ENCODE results near the gene ZBP1. TPM values are rescaled to one million over a fixed set of nuclear protein-coding genes. Genes with fewer than 3 reads are reported as not detected.

ZBP1 gene
- total RNA-seq, 1 donor from 2014 or later = 17.8 TPM

- no peak overlapping the region for H3K27ac Mint-ChIP-seq
- ATAC-seq (ENCODE audit: low read depth) = no peak
- intact Hi-C loops (cut with micrococcal nuclease) = no loop called here
- H3K36me3 Mint-ChIP-seq (ENCODE audit: low read depth) = no peaks in the 10 kb centered on the region
- H3K4me1 Mint-ChIP-seq = no peaks in the 10 kb centered on the region
- H3K27me3 Mint-ChIP-seq = peaks cover 48% of the 10 kb centered on the region
- POLR2A ChIA-PET = no interaction called here
- H3K4me3 Mint-ChIP-seq = no peak overlapping the region
- TF ChIP-seq, protein P1, sequence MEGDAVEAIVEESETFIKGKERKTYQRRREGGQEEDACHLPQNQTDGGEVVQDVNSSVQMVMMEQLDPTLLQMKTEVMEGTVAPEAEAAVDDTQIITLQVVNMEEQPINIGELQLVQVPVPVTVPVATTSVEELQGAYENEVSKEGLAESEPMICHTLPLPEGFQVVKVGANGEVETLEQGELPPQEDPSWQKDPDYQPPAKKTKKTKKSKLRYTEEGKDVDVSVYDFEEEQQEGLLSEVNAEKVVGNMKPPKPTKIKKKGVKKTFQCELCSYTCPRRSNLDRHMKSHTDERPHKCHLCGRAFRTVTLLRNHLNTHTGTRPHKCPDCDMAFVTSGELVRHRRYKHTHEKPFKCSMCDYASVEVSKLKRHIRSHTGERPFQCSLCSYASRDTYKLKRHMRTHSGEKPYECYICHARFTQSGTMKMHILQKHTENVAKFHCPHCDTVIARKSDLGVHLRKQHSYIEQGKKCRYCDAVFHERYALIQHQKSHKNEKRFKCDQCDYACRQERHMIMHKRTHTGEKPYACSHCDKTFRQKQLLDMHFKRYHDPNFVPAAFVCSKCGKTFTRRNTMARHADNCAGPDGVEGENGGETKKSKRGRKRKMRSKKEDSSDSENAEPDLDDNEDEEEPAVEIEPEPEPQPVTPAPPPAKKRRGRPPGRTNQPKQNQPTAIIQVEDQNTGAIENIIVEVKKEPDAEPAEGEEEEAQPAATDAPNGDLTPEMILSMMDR (IDR thresholded peaks at IDR 0.05) = no peak
- no peak for DNase-seq
- CTCF ChIA-PET = no interaction called here
- no peaks in the 10 kb centered on the region for H3K9me3 Mint-ChIP-seq
These were observed 41.6 kb downstream of the ZBP1 start for GRCh38 chr20:57578476-57579165.

GRCh38 chr20:57577679-57578475 is 42.3 kb downstream of the ZBP1 start:
- TF ChIP-seq, protein P1 (IDR thresholded peaks at IDR 0.05) = no peak
- peaks cover 43% of the 10 kb centered on the region for H3K27me3 Mint-ChIP-seq
- no peaks in the 10 kb centered on the region for H3K36me3 Mint-ChIP-seq (ENCODE audit: low read depth)
- no peak overlapping the region for H3K4me3 Mint-ChIP-seq
- CTCF ChIA-PET = no interaction called here
- H3K27ac Mint-ChIP-seq = no peak overlapping the region
- H3K9me3 Mint-ChIP-seq = no peaks in the 10 kb centered on the region
- intact Hi-C loops (cut with micrococcal nuclease) = no loop called here
- POLR2A ChIA-PET = no interaction called here
- no peak for ATAC-seq (ENCODE audit: low read depth)
- DNase-seq = no peak
- H3K4me1 Mint-ChIP-seq = no peaks in the 10 kb centered on the region

DNA sequence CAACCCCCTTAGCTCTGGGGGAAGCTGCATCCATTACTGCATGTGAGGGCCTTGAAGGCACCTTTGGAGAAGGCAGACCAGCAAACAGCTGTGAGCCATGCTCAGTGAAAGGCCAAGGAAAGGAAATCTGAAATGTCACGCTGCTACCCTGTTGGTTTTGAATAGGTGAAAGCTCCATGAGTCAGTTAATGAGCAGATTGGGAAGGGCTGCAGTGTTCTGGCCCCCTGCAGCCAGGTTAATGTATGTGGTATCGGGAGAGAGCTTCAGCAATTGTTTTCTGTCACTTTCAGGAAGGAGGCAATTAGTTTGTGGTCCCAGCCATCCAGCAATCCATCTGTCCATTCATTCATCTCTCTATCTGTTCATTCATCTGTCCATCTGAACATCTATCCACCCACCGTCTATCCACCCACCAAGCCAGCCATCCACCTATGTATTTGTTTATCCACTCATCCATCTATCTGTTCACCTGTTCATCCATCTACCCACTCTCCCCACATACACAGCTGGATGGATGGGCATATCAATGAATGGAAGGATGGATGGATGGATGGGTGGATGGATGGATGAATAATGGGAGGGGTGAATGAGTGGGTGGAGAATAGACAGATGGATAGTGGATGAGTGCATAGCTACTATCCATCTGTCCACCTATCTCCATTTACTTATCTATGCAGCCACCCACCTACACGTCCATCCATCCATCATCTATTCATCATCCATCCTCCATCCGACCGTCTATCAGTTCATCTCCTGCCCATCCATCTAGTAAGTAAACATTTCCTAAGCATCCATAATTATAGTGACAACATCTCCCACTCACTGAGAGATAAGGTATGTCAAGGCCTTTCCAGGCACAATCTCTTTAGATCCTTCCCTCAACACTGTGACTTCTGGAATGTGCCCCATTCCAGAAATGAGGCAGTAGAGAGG is 43.3 kb downstream of the ZBP1 start:
- Mint-ChIP-seq H3K4me3 (no peak overlapping the region), H3K27me3 (peaks cover 35% of the 10 kb centered on the region), H3K36me3 (ENCODE audit: low read depth) (no peaks in the 10 kb centered on the region), H3K4me1 (no peaks in the 10 kb centered on the region), H3K9me3 (no peaks in the 10 kb centered on the region), H3K27ac (no peak overlapping the region)
- ChIA-PET POLR2A (no interaction called here), CTCF (no interaction called here)
- intact Hi-C loops (cut with micrococcal nuclease) = no loop called here
- no peak for ATAC-seq (ENCODE audit: low read depth)
- TF ChIP-seq, protein P1 (IDR thresholded peaks at IDR 0.05) = no peak
- DNase-seq = no peak

DNA sequence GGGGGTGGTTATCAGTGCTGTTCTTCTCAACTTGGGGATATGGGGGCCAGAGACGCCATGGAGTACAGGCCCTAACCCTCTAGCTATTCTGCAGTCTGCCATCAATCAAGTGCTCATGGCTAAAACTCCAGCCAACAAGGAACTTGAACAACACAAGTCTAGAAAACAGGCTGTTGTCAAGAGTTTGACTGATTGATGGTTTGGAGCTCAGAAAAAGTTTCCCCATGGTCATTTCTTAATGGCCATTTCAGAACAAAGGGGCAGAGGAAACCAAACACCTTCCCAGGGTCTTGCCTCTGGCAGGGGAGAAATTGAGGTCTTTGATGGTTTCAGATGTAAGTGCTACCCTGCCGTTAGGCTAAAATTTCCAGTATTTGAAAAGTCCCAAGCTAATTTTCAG is 44.2 kb downstream of the ZBP1 start:
- ChIA-PET POLR2A (no interaction called here), CTCF (no interaction called here)
- Mint-ChIP-seq H3K4me3 (no peak overlapping the region), H3K27me3 (peaks cover 26% of the 10 kb centered on the region), H3K9me3 (no peaks in the 10 kb centered on the region), H3K36me3 (ENCODE audit: low read depth) (no peaks in the 10 kb centered on the region), H3K27ac (no peak overlapping the region), H3K4me1 (no peaks in the 10 kb centered on the region)
- intact Hi-C loops (cut with micrococcal nuclease) = no loop called here
- ATAC-seq (ENCODE audit: low read depth) (no peak), DNase-seq (no peak)
- TF ChIP-seq, protein P1 (IDR thresholded peaks at IDR 0.05) = no peak

All from activated B cell treated with CpG ODN at 0.5 μM for 24 hours (primary cell).